Lower leg skin (tissue), 4 donors: Measurements from ENCODE around the gene BPIFA1. TPM values are rescaled to one million over a fixed set of nuclear protein-coding genes. Genes with fewer than 3 reads are reported as not detected.

Experiments
- DNase-seq, 2 donors: peaks; one replicate each; pipeline ENCODE4 v3.0.0-alpha.2; 2019; ENCODE audit warnings: low spot score in 2 of 2
- H3K4me3 ChIP-seq: fragments of 200-600 bp; sonication (generic); 2 replicates; pipeline ENCODE4 v1.5.1; 2017; ENCODE audit warnings: mild to moderate bottlenecking, low read depth; ENCODE audit not compliant: poor library complexity, severe bottlenecking
- CTCF ChIP-seq, 3 donors: fragments of 450-650 bp; IDR thresholded peaks; one replicate each; pipeline ENCODE4 v1.5.1; 2016; ENCODE audit warnings: antibody characterized with exemption in 3 of 3, mild to moderate bottlenecking in 3 of 3, moderate library complexity in 2 of 3
- POLR2A ChIP-seq, 2 donors: fragments of 450-650 bp; IDR thresholded peaks; one replicate each; pipeline ENCODE4 v1.6.1; 2016 to 2017; ENCODE audit warnings: antibody characterized with exemption in 2 of 2, mild to moderate bottlenecking in 1 of 2, moderate library complexity in 1 of 2
- WGBS, 2 donors: methylation state at CpG; one replicate each; pipeline ENCODE4 v1.1.5; 2018; 5-methylcytosine and 5-hydroxymethylcytosine counted together
- intact Hi-C: fragments of 100-400 bp; cut with DNase I; formaldehyde crosslinking; loops from one replicate; pipeline ENCODE4 v1.15.0; 2023; ENCODE audit warnings: low total_unique reads
- total RNA-seq, 4 donors: library from RNA; depleted of rRNA; stranded (reverse); fragments of >200 nt; gene quantifications; one replicate each; pipeline ENCODE4 v1.1.0, GENCODE V29; 2016

Gene BPIFA1
- total RNA-seq, 4 donors from 2014 or later: not detected

GRCh38 chr20:33251496-33251895, 15.7 kb downstream of the BPIFA1 start:
- H3K4me3 ChIP-seq: no peak overlapping the region
- intact Hi-C loops: no loop called here
- TF ChIP-seq POLR2A (IDR thresholded peaks at IDR 0.05): no peak
- 54% methylated on average over 3 of the region's 3 CpGs for WGBS, 2 donors
- no peak for DNase-seq

- WGBS, 2 donors: 85 to 91% methylated on average over 3 of the region's 3 CpGs
Observed at GRCh38 chr20:33252460-33252859, 16.7 kb downstream of the BPIFA1 start.

GRCh38 chr20:33255005-33255404, 19.2 kb downstream of the BPIFA1 start:
- no peak for DNase-seq
- H3K4me3 ChIP-seq: no peak overlapping the region
- TF ChIP-seq CTCF (IDR thresholded peaks at IDR 0.05) (no peak), POLR2A (IDR thresholded peaks at IDR 0.05) (no peak)
- 77% methylated on average over 2 of the region's 2 CpGs for WGBS, 2 donors
- intact Hi-C loops: no loop called here

More at GRCh38 chr20:33252460-33252859, 16.7 kb downstream of the BPIFA1 start:
- H3K4me3 ChIP-seq: no peak overlapping the region
- TF ChIP-seq POLR2A (IDR thresholded peaks at IDR 0.05) (no peak), CTCF (IDR thresholded peaks at IDR 0.05) (no peak)
- DNase-seq: no peak
- intact Hi-C loops: no loop called here

GRCh38 chr20:33257237-33257636, 21.4 kb downstream of the BPIFA1 start:
- 79 to 80% methylated on average over 5 of the region's 5 CpGs for WGBS, 2 donors
- DNase-seq: no peak
- no peak overlapping the region for H3K4me3 ChIP-seq
- intact Hi-C loops: no loop called here
- TF ChIP-seq CTCF (IDR thresholded peaks at IDR 0.05): no peak
- no peak for TF ChIP-seq POLR2A (IDR thresholded peaks at IDR 0.05)

GRCh38 chr20:33259371-33259770, 23.6 kb downstream of the BPIFA1 start:
- 54 to 63% methylated on average over 5 of the region's 5 CpGs for WGBS, 2 donors
- TF ChIP-seq CTCF (IDR thresholded peaks at IDR 0.05) (no peak), POLR2A (IDR thresholded peaks at IDR 0.05) (no peak)

GRCh38 chr20:33261465-33261864, 25.7 kb downstream of the BPIFA1 start:
- WGBS, 2 donors: 59 to 71% methylated on average over 4 of the region's 4 CpGs
- intact Hi-C loops: no loop called here
- DNase-seq: no peak
- no peak overlapping the region for H3K4me3 ChIP-seq
- no peak for TF ChIP-seq CTCF (IDR thresholded peaks at IDR 0.05)
- no peak for TF ChIP-seq POLR2A (IDR thresholded peaks at IDR 0.05)

More at GRCh38 chr20:33259371-33259770, 23.6 kb downstream of the BPIFA1 start:
- intact Hi-C loops: no loop called here
- no peak overlapping the region for H3K4me3 ChIP-seq
- DNase-seq: no peak
